ENCODE data around the gene KAZN.

The KAZN gene

DNA sequence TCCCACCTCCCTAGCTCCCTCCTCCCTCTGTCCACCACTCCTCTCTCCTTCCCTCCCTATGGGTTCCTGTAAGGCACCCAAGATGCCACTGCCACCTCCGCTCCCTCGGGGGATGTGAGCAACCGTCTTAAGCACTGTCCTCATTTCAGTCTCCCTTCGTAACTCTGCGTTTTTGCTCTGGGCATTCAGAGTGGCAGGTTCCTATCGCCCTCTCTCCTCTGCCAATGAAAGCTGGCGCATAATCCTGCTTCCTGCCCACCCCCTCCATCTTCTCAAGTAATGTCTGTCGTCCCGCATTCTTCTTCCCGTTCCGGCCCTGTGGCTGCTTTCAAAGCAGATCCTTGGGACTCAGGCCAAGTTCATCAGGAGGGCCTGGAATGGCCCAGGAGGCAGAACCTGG lies 301.2 kb downstream of the KAZN start:
- no peak for DNase-seq (ENCODE audit: low read depth)
- TF ChIP-seq, protein P1, sequence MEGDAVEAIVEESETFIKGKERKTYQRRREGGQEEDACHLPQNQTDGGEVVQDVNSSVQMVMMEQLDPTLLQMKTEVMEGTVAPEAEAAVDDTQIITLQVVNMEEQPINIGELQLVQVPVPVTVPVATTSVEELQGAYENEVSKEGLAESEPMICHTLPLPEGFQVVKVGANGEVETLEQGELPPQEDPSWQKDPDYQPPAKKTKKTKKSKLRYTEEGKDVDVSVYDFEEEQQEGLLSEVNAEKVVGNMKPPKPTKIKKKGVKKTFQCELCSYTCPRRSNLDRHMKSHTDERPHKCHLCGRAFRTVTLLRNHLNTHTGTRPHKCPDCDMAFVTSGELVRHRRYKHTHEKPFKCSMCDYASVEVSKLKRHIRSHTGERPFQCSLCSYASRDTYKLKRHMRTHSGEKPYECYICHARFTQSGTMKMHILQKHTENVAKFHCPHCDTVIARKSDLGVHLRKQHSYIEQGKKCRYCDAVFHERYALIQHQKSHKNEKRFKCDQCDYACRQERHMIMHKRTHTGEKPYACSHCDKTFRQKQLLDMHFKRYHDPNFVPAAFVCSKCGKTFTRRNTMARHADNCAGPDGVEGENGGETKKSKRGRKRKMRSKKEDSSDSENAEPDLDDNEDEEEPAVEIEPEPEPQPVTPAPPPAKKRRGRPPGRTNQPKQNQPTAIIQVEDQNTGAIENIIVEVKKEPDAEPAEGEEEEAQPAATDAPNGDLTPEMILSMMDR (conservative IDR thresholded peaks at IDR 0.05; ENCODE audit: low read depth, low read length): no peak
- H3K4me3 ChIP-seq (ENCODE audit: low read length): no peak overlapping the region

DNA sequence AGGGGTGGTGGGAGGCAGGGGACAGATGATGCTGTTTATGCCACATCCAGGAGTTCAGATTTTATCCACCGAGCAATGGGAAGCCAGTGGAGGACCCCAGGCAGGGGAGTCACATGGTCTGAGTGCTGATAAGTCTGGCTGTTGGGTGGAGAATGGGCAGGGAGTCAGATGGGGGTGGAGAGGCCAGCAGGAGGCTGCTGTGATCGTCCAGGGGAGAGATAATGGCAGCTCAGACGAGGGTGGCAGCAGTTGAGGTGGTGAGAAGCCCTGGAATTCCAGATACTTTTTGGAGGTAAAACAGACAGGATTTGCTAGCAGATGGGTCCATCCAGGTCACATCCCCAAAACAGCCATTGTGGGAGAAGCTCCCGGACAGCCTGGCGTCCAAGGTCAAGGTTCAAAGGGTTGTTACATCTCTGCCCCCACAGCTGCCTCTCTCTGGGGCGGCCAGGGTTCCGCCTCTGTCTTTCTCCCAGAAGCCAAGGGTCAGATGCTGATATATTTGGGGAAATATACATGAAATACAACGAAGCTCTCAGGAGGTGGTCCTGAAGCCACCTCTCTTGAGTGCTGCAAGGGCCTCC lies 303.0 kb downstream of the KAZN start:
- TF ChIP-seq, protein P1 (conservative IDR thresholded peaks at IDR 0.05; ENCODE audit: low read depth, low read length): no peak
- no peak for DNase-seq (ENCODE audit: low read depth)

DNA sequence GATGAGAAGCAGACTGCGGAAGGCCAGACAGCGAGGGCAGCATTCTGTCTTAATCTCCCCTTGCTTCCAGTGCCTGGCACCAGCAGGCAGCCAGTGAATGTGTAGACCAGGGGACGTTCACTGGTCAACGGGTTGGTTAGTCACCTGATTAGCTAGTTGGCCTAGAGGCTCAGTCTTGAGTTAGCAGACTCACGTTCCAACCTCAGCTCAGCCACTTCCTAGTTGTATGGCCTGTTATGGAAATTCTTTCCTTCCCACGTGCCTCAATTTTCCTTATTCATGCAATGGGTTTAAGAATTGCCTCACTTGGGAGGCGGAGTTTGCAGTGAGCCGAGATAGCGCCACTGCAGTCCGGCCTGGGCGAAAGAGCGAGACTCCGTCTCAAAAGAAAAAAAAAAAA lies 305.4 kb downstream of the KAZN start:
- TF ChIP-seq, protein P1 (conservative IDR thresholded peaks at IDR 0.05; ENCODE audit: low read depth, low read length): no peak
- DNase-seq (ENCODE audit: low read depth): no peak
- H3K4me3 ChIP-seq (ENCODE audit: low read length): no peak overlapping the region

More for the DNA sequence above, 303.0 kb downstream of the KAZN start:
- H3K4me3 ChIP-seq (ENCODE audit: low read length): no peak overlapping the region

DNA sequence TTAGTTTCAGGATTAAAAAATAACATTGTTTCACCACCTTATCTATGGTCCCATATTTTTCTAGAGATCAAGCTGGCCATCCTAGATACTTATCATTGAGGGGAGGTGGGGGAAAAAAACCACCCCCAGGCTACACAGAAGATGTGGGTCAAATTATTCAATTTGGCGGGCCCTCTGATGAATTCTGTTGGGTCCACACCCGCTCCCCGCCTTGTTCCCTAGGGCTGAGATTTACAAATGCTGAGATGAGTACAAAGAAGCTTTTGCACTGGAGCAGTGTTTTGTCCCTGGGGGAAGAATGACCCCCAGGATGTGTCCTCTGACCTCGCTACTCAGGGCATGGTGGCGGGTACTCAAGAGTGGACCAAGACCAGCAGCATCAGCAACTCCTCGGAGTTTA lies 308.2 kb downstream of the KAZN start:
- H3K4me3 ChIP-seq (ENCODE audit: low read length): no peak overlapping the region
- no peak for DNase-seq (ENCODE audit: low read depth)
- TF ChIP-seq, protein P1 (conservative IDR thresholded peaks at IDR 0.05; ENCODE audit: low read depth, low read length): no peak

DNA sequence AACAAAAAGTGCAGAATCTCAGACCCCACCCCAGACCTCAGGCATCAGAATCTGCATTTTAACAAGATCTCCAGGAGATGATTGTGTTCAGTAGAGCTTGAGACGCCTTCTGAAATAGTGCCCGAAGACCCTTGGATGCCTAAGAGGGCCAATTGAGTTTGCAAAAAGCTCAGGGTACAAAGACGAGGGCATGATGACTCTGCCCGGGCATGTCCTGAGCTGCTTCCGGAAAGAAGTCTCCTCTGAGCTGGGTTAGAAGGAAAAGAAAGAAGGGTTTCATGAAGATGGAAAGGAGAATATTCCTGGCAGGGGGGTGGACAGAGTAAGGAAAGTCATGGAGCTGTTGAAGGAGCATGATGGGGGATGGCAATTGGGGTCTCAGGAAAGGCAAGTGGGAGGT lies 308.9 kb downstream of the KAZN start:
- TF ChIP-seq, protein P1 (conservative IDR thresholded peaks at IDR 0.05; ENCODE audit: low read depth, low read length): no peak
- no peak overlapping the region for H3K4me3 ChIP-seq (ENCODE audit: low read length)
- no peak for DNase-seq (ENCODE audit: low read depth)

DNA sequence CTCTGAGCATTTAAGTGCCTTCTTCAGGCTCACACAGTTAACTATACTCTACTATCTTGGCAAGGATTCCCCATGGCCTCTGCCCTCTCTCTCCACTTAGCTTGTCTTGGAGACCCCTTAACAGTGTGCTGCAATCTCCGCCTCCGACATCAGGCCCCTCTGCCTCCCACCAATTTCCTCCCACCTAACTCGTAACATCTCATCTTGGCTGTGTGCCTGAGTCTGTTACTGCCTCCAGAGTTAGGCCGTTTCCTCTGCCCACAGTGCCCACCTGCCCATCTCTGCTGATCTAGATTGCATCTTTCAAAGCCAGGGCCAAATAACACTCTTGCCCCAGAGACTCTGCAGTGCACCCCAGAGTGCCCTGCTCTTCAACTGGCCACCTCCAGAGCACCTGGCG lies 310.8 kb downstream of the KAZN start:
- no peak for DNase-seq (ENCODE audit: low read depth)
- TF ChIP-seq, protein P1 (conservative IDR thresholded peaks at IDR 0.05; ENCODE audit: low read depth, low read length): no peak
- H3K4me3 ChIP-seq (ENCODE audit: low read length): no peak overlapping the region

DNA sequence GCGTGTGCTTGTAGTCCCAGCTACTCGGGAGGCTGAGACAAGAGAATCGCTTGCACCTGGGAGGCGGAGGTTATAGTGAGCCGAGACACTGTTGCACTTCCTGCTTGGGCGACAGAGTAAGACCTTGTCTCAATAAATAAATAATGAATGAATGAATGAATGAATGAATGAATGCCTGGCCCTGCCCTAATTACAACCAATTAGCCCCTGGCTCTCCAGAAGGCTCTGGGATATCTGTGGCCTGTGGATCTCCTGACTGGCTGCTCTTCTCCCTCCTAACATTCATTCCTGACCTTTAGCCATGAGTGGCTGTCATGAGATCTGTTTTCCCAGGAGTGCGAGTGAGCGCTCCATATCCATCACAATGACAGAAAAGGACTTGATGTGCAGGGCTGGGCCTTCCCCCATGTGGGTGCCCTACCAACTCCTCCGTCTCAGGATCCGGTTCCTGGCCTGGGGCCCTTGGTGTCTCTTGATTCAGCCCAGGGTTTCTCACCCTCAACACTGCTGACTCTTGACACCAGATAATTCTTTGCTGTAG lies 311.5 kb downstream of the KAZN start:
- TF ChIP-seq, protein P1 (conservative IDR thresholded peaks at IDR 0.05; ENCODE audit: low read depth, low read length): no peak
- no peak for DNase-seq (ENCODE audit: low read depth)
- H3K4me3 ChIP-seq (ENCODE audit: low read length): no peak overlapping the region
